CD14-positive monocyte (primary cell): Measurements from ENCODE around the gene ABCC4. TPM values are rescaled to one million over a fixed set of nuclear protein-coding genes. Genes with fewer than 3 reads are reported as not detected.
A peak's percentile ranks its signal among the peaks of the same experiment; 100 is the strongest.

ENCODE experiments used
- DNase-seq, 3 donors: peaks; one replicate each; pipeline ENCODE4 v3.0.0-alpha.2; 2011 to 2022
- H2AFZ ChIP-seq: 2 replicates; pipeline ENCODE4 v1.6.0; 2012; ENCODE audit warnings: mild to moderate bottlenecking, low read depth, low read length, inconsistent platforms; ENCODE audit not compliant: insufficient read depth, poor library complexity, severe bottlenecking
- H3K27ac ChIP-seq, 2 donors: 1 replicate in 1 of 2; 2 replicates in 1 of 2; pipeline ENCODE4 v1.5.1; 2012 to 2013; ENCODE audit warnings: low read length in 2 of 2, control low read depth in 1 of 2, inconsistent platforms in 1 of 2, low read depth in 1 of 2, mild to moderate bottlenecking in 1 of 2
- H3K27me3 ChIP-seq, 2 donors: one replicate each; pipeline versions ENCODE4 v1.6.0 to v1.6.1; 2011 to 2013; ENCODE audit warnings: low read length in 2 of 2; ENCODE audit not compliant: control insufficient read depth in 2 of 2, insufficient read depth in 2 of 2
- H3K36me3 ChIP-seq, 2 donors: replicated peaks in 1 of 2; 1 replicate in 1 of 2; 2 replicates in 1 of 2; pipeline versions ENCODE4 v1.5.1 to v1.6.1; 2012 to 2013; ENCODE audit warnings: low read length in 2 of 2, control low read depth in 1 of 2, inconsistent platforms in 1 of 2, mild to moderate bottlenecking in 1 of 2; ENCODE audit not compliant: insufficient read depth in 2 of 2, control insufficient read depth in 1 of 2
- H3K4me1 ChIP-seq, 2 donors: 1 replicate in 1 of 2; 2 replicates in 1 of 2; pipeline versions ENCODE4 v1.5.1 to v1.6.1; 2012 to 2013; ENCODE audit warnings: low read length in 2 of 2, control low read depth in 1 of 2, inconsistent platforms in 1 of 2, mild to moderate bottlenecking in 1 of 2, moderate library complexity in 1 of 2; ENCODE audit not compliant: insufficient read depth in 2 of 2, control insufficient read depth in 1 of 2
- H3K4me2 ChIP-seq: replicated peaks from 2 replicates; pipeline ENCODE3; 2012; ENCODE audit warnings: low read length, moderate library complexity, mild to moderate bottlenecking; ENCODE audit not compliant: poor library complexity, severe bottlenecking; ENCODE audit errors: extremely low read depth
- H3K4me3 ChIP-seq, 3 experiments: fragments of 200-600 bp in 1 of 3; sonication (generic) in 1 of 3; replicated peaks in 1 of 3; 1 replicate in 2 of 3; 2 replicates in 1 of 3; pipeline ENCODE4 v1.5.1; 2011 to 2013; ENCODE audit warnings: low read length in 3 of 3, mild to moderate bottlenecking in 3 of 3, control low read depth in 2 of 3, low read depth in 2 of 3, inconsistent platforms in 1 of 3, moderate library complexity in 1 of 3
- H3K79me2 ChIP-seq: 2 replicates; pipeline ENCODE4 v1.6.0; 2012; ENCODE audit warnings: mild to moderate bottlenecking, control low read depth, inconsistent platforms, low read length, moderate library complexity; ENCODE audit not compliant: insufficient read depth
- H3K9ac ChIP-seq: 2 replicates; pipeline ENCODE4 v1.6.0; 2017; ENCODE audit warnings: low read length, mild to moderate bottlenecking; ENCODE audit not compliant: insufficient read depth, poor library complexity, severe bottlenecking
- H3K9me3 ChIP-seq, 2 donors: replicated peaks in 1 of 2; 1 replicate in 1 of 2; 2 replicates in 1 of 2; pipeline versions ENCODE4 v1.5.1 to v1.6.1; 2012 to 2013; ENCODE audit warnings: low read length in 2 of 2, control low read depth in 1 of 2; ENCODE audit not compliant: control insufficient read depth in 1 of 2, insufficient read depth in 1 of 2
- H4K20me1 ChIP-seq: 2 replicates; pipeline ENCODE4 v1.6.0; 2012; ENCODE audit warnings: mild to moderate bottlenecking, low read length, control low read depth, moderate library complexity; ENCODE audit not compliant: insufficient read depth
- H3K27ac Mint-ChIP-seq, 7 donors: one replicate each; pipeline ENCODE4 v1.8.0; 2020; ENCODE audit warnings: mild to moderate bottlenecking in 7 of 7, mixed read lengths in 7 of 7, moderate library complexity in 6 of 7, inconsistent platforms in 2 of 7
- H3K27me3 Mint-ChIP-seq, 3 donors: one replicate each; pipeline ENCODE4 v1.8.0; 2021 to 2022; ENCODE audit warnings: low read depth in 3 of 3, mild to moderate bottlenecking in 3 of 3, mixed read lengths in 3 of 3, moderate library complexity in 3 of 3, inconsistent platforms in 1 of 3
- H3K36me3 Mint-ChIP-seq, 2 donors: one replicate each; pipeline ENCODE4 v1.8.0; 2020; ENCODE audit warnings: mixed read lengths in 2 of 2, inconsistent platforms in 1 of 2, mild to moderate bottlenecking in 1 of 2
- H3K4me1 Mint-ChIP-seq: one replicate; pipeline ENCODE4 v1.8.0; 2020; ENCODE audit warnings: mild to moderate bottlenecking, mixed read lengths
- H3K4me3 Mint-ChIP-seq, 2 donors: one replicate each; pipeline ENCODE4 v1.8.0; 2020; ENCODE audit warnings: mild to moderate bottlenecking in 2 of 2, mixed read lengths in 2 of 2, moderate library complexity in 1 of 2
- H3K9me3 Mint-ChIP-seq, 7 donors: one replicate each; pipeline ENCODE4 v1.8.0; 2020 to 2022; ENCODE audit warnings: mixed read lengths in 7 of 7, mild to moderate bottlenecking in 6 of 7, moderate library complexity in 6 of 7, inconsistent platforms in 2 of 7
- WGBS: methylation state at CpG from one replicate; pipeline ENCODE4 v1.1.5; 2013; ENCODE audit warnings: missing lambda C conversion rate; ENCODE audit not compliant: insufficient coverage; 5-methylcytosine and 5-hydroxymethylcytosine counted together
- intact Hi-C, 2 donors: fragments of 100-400 bp; cut with micrococcal nuclease; formaldehyde crosslinking; loops; one replicate each; pipeline versions ENCODE4 v1.15.0 to v1.15.1; 2023
- polyA plus RNA-seq, 3 donors: library from polyadenylated mRNA; depleted of rRNA in 1 of 3; unstranded in 2 of 3; stranded (reverse) in 1 of 3; fragments of 300-500 nt in 2 of 3; fragments of >200 nt in 1 of 3; fragmentation: Illumina TruSeq in 2 of 3; gene quantifications; 1 replicate in 2 of 3; 2 replicates in 1 of 3; pipeline ENCODE4 v1.2.3, GENCODE V29; 2012 to 2021
- TF ChIP-seq, protein P1 (sequence below): fragments of 200-600 bp; IDR thresholded peaks from one replicate; pipeline ENCODE4 v1.8.0; 2022; ENCODE audit warnings: antibody characterized with exemption, mild to moderate bottlenecking

The ABCC4 gene
- polyA plus RNA-seq, 3 donors = 0.96 to 2.5 (median 1.7) TPM

DNA sequence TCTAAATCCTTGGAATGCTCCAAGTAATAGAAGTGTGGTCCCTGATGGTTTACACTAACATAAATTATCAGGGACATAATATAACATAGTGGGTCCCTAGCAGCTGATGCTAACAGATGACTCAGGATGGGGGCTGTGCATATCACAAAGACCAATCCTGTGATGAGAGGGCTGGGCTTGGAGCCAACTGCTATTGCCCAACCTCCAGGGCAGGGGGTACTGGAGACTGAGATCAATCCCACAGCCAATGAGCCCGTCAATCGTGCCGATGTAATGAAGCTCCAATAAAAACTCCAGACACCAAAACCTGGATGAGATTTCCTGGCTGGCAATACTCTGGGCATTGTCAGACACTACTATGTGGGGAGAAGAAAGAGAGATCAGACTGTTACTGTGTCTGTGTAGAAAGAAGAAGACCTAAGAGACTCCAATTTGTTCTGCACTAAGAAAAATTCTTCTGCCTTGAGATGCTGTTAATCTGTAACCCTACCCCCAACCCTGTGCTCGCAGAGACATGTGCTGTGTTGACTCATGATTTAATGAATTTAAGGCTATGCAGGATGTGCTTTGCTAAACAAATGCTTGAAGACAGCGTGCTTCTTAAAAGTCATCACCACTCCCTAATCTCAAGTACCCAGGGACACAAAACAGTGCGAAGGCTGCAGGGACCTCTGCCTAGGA is 33.4 kb downstream of the ABCC4 start:
- H3K4me3 Mint-ChIP-seq = no peak overlapping the region
- Histone ChIP-seq H3K4me2 (no peak overlapping the region), H3K27me3 (no peaks in the 10 kb centered on the region), H3K4me1 (peaks cover 11 to 12% of the 10 kb centered on the region in 2 donors), H4K20me1 (no peaks in the 10 kb centered on the region), H3K9me3 (peaks cover 0 to 2% of the 10 kb centered on the region in 2 donors), H3K79me2 (no peaks in the 10 kb centered on the region), H3K36me3 (no peaks in the 10 kb centered on the region), H3K9ac (no peak overlapping the region), H3K4me3 (no peak overlapping the region), H3K27ac (no peak overlapping the region), H2AFZ (no peak overlapping the region)
- H3K4me1 Mint-ChIP-seq = peaks cover 24% of the 10 kb centered on the region
- intact Hi-C loops = no loop called here
- H3K27ac Mint-ChIP-seq = peak overlapping the region in 2 of 7 donors; percentile 9 to 37
- peaks cover 8 to 15% of the 10 kb centered on the region in 2 donors for H3K36me3 Mint-ChIP-seq
- peaks cover 0 to 6% (median 2%) of the 10 kb centered on the region in 7 donors for H3K9me3 Mint-ChIP-seq
- 40% methylated on average over 1 of the region's 6 CpGs for WGBS
- TF ChIP-seq, protein P1, sequence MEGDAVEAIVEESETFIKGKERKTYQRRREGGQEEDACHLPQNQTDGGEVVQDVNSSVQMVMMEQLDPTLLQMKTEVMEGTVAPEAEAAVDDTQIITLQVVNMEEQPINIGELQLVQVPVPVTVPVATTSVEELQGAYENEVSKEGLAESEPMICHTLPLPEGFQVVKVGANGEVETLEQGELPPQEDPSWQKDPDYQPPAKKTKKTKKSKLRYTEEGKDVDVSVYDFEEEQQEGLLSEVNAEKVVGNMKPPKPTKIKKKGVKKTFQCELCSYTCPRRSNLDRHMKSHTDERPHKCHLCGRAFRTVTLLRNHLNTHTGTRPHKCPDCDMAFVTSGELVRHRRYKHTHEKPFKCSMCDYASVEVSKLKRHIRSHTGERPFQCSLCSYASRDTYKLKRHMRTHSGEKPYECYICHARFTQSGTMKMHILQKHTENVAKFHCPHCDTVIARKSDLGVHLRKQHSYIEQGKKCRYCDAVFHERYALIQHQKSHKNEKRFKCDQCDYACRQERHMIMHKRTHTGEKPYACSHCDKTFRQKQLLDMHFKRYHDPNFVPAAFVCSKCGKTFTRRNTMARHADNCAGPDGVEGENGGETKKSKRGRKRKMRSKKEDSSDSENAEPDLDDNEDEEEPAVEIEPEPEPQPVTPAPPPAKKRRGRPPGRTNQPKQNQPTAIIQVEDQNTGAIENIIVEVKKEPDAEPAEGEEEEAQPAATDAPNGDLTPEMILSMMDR = no peak
- no peak for DNase-seq
- H3K27me3 Mint-ChIP-seq = peaks cover 0 to 3% (median 0%) of the 10 kb centered on the region in 3 donors

DNA sequence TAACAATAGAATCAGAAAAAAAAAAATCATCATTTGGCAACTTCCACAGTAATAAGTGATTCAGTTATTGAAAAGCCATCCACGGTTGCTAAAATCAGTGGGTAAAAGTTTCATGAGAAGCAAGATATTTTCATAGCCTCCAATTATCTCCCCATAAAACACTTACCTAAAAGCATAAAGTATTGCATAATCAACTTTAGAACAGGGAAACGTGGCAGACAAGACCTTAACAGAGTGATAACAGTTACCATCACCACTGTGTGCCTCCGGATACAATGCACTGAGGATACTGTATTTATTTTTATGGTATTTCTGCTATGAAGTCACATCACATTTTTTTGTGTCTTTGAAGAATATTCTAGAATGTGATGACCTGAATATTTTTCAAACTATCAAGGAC is 37.0 kb downstream of the ABCC4 start:
- intact Hi-C loops = no loop called here
- no peaks in the 10 kb centered on the region for H3K4me1 ChIP-seq
- H3K9me3 ChIP-seq = peaks cover 0 to 2% of the 10 kb centered on the region in 2 donors
- H4K20me1 ChIP-seq = no peaks in the 10 kb centered on the region
- DNase-seq = no peak
- Mint-ChIP-seq H3K27me3 (peaks cover 0 to 3% (median 2%) of the 10 kb centered on the region in 3 donors), H3K27ac (peak overlapping the region in 1 of 7 donors; percentile 32), H3K36me3 (peaks cover 8 to 15% of the 10 kb centered on the region in 2 donors), H3K4me1 (peaks cover 8% of the 10 kb centered on the region), H3K9me3 (peaks cover 0 to 7% (median 2%) of the 10 kb centered on the region in 7 donors), H3K4me3 (no peak overlapping the region)
- no CpG with 5 or more reads among the region's 3 CpGs for WGBS
- H3K79me2 ChIP-seq = no peaks in the 10 kb centered on the region
- no peaks in the 10 kb centered on the region for H3K36me3 ChIP-seq
- no peak overlapping the region for H3K9ac ChIP-seq
- H2AFZ ChIP-seq = no peak overlapping the region
- H3K4me2 ChIP-seq = no peak overlapping the region
- no peak overlapping the region for H3K27ac ChIP-seq
- no peak overlapping the region for H3K4me3 ChIP-seq
- H3K27me3 ChIP-seq = no peaks in the 10 kb centered on the region
- TF ChIP-seq, protein P1 = no peak
